GM20431 (cell line): ENCODE results near the gene KLF11.
"Not testable (repeated sequence)": the region's sequence is repeated elsewhere in the genome, so short reads cannot be mapped to it uniquely, and the experiment has no call there.

Source experiments
- in situ Hi-C: fragments of 300-500 bp; cut with MseI, MboI; formaldehyde crosslinking; loops from one replicate; pipeline ENCODE4 v1.15.0; 2020; ENCODE audit warnings: low sequenced_read_pairs; ENCODE audit not compliant: unreplicated experiment

The KLF11 gene

DNA sequence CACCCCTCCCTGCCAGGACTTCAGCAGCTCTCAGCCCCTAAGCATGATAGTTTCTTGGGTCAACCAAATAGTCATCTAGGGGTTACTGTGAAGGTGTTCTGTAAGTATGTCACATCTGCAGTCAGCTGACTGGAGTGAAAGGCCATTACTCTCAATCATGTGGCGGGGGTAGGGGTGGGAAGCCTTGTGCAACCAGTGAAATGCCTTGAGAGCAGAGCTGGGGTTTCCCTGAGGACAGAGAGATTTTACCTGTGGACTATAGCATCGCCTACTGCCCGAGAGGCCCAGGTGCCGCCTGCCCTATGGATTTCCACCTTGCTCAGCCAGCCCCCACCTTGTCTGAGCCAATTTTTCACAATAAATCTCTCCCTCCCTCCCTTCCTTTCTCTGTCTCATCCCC is 20.9 kb upstream of the KLF11 start:
- in situ Hi-C loops = no loop called here

- in situ Hi-C loops = no loop called here
These were observed 20.2 kb upstream of the KLF11 start for GRCh38 chr2:10022966-10023662.

GRCh38 chr2:10026940-10027569 is 16.3 kb upstream of the KLF11 start:
- in situ Hi-C loops = no loop called here

GRCh38 chr2:10027660-10028330 is 15.6 kb upstream of the KLF11 start:
- in situ Hi-C loops = no loop called here

- in situ Hi-C loops = no loop called here
These were observed 14.9 kb upstream of the KLF11 start for GRCh38 chr2:10028407-10028987.

DNA sequence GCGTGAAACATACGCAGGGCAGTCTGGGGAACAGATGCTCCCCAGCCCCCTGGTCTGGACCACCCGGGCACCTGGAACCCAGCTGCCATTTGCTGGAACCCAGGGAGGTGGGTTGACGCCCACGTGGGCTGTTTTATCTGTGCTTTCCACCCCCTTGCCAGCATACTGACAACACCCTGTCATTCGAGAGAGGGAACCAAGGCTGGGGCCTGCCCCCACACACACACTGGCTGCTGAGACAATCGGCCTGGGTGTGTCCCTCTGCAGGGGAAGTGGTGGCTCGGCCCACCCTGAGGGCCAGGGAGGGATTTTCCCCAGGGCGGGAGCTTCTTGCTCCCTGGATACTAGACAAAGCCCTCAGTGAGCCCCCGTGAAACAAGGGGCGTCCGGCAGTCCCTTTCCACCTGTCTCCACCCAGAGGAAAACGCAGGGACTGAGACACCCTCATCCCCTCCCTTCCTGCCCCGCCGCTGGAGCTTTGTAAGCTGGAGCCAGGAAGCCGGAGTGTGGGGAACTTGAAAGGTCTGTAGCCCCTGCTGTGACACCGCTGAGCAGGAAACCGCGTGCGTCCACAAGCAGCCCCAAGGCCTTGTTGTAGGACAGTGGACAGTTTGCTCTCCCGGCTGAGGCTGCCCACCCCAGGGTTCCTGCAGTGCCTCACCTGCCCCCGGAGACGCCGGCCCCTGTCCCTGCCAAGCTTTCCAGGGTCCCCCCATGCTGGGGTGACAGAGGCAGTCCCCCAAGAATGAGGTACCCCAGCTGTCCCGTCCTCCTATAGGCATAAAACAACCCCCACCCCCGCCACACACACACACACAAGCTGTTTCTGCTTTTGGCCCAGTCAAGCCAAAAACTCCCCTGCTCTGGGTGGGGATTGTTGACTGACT is 14.1 kb upstream of the KLF11 start:
- in situ Hi-C loops = no loop called here

DNA sequence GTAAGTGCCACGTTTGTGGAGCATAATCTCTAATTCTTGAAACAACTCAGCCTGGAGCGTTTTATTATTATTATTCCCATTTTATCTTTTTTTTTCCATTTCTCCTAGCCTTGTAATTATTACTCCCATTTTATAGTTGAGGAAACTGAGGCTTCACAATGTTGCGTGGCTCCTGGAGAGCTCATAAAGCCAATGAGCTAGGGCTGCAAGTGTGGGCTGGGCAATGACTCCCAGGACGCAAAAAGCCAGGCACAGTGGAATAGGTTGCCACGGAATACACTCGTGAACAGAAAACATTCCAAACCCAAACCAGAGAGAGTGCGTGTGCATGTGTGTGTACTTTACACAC is 13.5 kb upstream of the KLF11 start:
- in situ Hi-C loops = no loop called here

DNA sequence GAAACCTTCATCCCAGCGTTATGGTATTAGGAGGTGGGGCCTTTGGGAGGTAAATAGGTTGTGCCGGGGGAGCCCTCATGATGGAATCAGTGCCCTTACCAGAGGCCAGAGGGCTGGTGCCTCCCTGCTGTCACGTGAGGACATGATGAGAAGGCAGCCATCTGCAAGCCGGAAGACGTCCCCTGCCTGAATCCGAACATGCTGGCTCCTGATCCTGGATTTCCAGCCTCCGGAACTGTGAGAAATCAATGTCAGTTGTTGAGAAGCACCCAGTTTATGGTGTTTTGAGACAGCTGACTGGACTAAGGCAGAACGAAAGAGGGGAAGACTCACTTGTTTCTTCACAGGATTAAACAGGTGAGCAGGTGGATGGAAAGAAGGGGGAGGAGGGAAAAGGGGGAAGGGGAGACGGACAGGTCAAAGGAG is 13.0 kb upstream of the KLF11 start:
- in situ Hi-C loops = no loop called here

GRCh38 chr2:10030798-10031197 is 12.6 kb upstream of the KLF11 start:
- in situ Hi-C loops = not testable (repeated sequence)

- in situ Hi-C loops = no loop called here
These were observed 11.2 kb upstream of the KLF11 start for GRCh38 chr2:10031886-10032745.

DNA sequence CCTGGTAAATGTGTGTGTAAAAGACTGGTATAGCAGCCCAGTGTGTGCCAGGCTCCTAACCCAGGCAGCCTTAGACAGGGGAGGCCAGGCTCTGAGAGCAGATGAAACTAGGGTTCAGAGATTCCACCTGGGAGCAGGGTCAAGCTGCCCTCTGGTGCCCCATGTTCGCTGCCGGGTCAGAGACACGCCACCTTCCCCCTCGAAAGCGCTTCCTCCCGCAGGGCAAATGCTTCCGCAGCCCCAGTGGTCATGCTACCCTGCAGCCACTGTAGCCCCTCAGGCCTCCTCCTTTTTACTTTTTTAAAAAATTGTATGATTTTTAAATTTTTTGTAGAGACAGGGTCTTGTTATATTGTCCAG is 10.6 kb upstream of the KLF11 start:
- in situ Hi-C loops = no loop called here

DNA sequence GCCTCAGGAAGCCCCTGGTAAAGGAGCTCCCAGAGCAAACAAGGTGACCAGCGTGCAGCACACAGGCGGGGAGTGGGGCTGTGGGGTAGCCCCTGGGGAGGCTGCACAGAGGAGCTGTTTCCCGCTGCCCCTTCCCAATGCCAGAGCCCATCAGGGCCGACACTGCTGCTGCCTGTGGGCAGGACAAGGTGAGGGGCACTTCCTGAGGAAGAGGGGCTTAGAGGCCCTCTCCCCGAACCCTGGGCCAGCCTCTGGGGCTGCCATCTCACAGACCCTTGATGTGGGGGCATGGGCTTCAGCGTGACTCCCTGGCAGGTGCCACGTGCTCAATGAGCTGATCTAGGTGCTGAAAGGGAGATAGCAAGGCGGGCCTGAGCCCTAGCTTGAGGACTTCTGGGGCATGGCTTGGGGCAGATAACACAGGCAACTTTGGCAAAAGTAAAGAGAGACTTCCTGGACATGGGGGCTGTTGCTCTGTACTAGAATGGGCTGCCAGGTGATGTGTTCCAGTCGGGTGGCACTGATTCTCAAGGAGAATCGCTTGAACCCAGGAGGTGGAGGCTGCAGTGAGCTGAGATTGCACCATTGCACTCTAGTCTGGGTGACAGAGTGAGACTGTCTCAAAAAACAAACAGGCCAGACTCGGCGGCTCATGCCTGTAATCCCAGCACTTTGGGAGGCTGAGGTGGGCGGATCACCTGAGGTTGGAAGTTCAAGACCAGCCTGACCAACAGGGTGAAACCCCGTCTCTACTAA is 9.9 kb upstream of the KLF11 start:
- in situ Hi-C loops = no loop called here

- in situ Hi-C loops = no loop called here
These were observed 8.9 kb upstream of the KLF11 start for GRCh38 chr2:10034333-10035052.

- in situ Hi-C loops = no loop called here
These were observed 8.3 kb upstream of the KLF11 start for GRCh38 chr2:10035053-10035422.

GRCh38 chr2:10035633-10036032 is 7.7 kb upstream of the KLF11 start:
- in situ Hi-C loops = no loop called here

GRCh38 chr2:10036095-10036884 is 7.1 kb upstream of the KLF11 start:
- in situ Hi-C loops = no loop called here

DNA sequence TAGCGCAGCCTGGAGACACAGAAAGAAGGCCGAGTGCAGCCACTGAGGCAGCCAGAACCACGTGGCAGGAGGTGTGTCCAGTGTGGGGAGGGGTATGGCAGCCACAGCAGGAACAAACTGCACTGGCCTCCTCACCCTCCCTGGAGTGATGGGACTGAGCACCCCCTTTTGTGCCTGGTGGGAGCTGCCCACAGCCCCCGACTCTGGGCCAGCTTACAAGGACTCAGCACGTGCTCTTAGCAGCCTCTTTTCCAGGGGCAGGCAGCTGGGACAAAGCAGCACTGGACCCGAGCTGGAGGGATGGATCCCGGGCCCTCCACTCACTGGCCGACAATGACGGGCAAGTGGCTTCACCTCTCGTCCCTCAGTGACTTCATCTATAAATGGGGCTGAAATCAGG is 5.2 kb upstream of the KLF11 start:
- in situ Hi-C loops = no loop called here
